Large intestine (tissue), 3 donors: ENCODE measurements around the gene SOX8. TPM values are rescaled to one million over a fixed set of nuclear protein-coding genes. Genes with fewer than 3 reads are reported as not detected.

Source experiments
- DNase-seq, 2 donors: peaks; one replicate each; pipeline versions ENCODE4 v3.0.0 to v3.0.0-alpha.2; 2013
- H3K27ac ChIP-seq: one replicate; pipeline ENCODE4 v1.5.1; 2013; ENCODE audit warnings: low read length
- H3K27me3 ChIP-seq: 2 replicates; pipeline ENCODE4 v1.6.1; 2013; ENCODE audit warnings: low read length; ENCODE audit not compliant: control insufficient read depth, insufficient read depth
- H3K36me3 ChIP-seq: 2 replicates; pipeline ENCODE4 v1.6.1; 2013; ENCODE audit warnings: low read length; ENCODE audit not compliant: control insufficient read depth, insufficient read depth
- H3K4me1 ChIP-seq: one replicate; pipeline ENCODE4 v1.6.1; 2013; ENCODE audit warnings: low read length; ENCODE audit not compliant: control insufficient read depth, insufficient read depth
- H3K4me3 ChIP-seq: one replicate; pipeline ENCODE4 v1.5.1; 2013; ENCODE audit warnings: low read length
- H3K9me3 ChIP-seq: one replicate; pipeline ENCODE4 v1.6.1; 2013; ENCODE audit warnings: mild to moderate bottlenecking, low read depth, low read length, moderate library complexity; ENCODE audit not compliant: control insufficient read depth
- WGBS: methylation state at CpG from one replicate; pipeline ENCODE4 v1.1.5; 2013; ENCODE audit warnings: low lambda C conversion rate; ENCODE audit not compliant: insufficient coverage; 5-methylcytosine and 5-hydroxymethylcytosine counted together
- polyA plus RNA-seq: library from polyadenylated mRNA; unstranded; fragments of 120-200 nt; gene quantifications from one replicate; pipeline ENCODE4 v1.2.1, GENCODE V29; 2013

SOX8 gene
- polyA plus RNA-seq, 1 donor: 3.7 TPM

DNA sequence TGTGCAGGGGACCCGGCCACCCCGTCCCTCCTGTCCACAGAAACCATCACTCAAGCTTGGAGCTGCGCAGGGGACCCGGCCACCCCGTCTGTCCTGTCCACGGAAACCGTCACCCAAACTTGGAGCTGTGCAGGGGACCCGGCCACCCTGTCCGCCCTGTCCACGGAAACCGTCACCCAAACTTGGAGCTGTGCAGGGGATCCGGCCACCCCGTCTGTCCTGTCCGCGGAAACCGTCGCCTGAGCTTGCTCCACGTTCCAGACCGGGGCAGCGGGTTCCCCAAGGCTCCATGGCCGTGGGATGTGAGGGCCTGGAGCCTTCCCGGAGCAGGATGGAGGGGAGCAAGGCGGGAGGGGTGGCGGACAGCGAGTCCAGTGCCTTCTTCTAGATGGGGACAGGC lies 25.2 kb downstream of the SOX8 start:
- Histone ChIP-seq H3K36me3 (no peaks in the 10 kb centered on the region), H3K9me3 (no peaks in the 10 kb centered on the region), H3K4me3 (no peak overlapping the region), H3K27ac (no peak overlapping the region), H3K27me3 (peaks cover 4% of the 10 kb centered on the region), H3K4me1 (no peaks in the 10 kb centered on the region)
- WGBS: no CpG with 5 or more reads among the region's 25 CpGs
- DNase-seq: no peak

- no peak overlapping the region for H3K4me3 ChIP-seq
- no peaks in the 10 kb centered on the region for H3K36me3 ChIP-seq
- no peaks in the 10 kb centered on the region for H3K4me1 ChIP-seq
- no peak for DNase-seq
- no CpG with 5 or more reads among the region's 16 CpGs for WGBS
- no peak overlapping the region for H3K27ac ChIP-seq
- no peaks in the 10 kb centered on the region for H3K9me3 ChIP-seq
- H3K27me3 ChIP-seq: peaks cover 4% of the 10 kb centered on the region
Observed at GRCh38 chr16:1007284-1007850, 25.8 kb downstream of the SOX8 start.

DNA sequence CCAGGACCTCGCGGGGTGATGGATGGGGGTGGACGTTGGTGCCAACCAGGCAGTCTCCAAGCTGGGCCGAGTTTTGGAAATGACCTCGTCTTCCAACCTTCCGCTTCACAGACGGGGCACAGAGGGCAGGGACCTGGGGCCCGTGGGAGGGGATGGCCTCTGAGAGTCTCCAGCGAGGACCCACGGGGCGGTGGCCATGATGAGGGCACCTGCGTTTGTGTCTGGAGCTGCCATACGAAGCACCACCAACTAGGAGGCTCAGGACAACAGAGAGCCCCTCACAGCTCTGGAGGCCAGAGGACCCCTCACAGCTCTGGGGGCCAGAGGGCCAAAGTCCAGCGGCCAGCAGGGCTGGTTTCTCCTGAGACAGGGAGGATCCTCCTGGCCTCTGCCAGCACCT lies 26.5 kb downstream of the SOX8 start:
- Histone ChIP-seq H3K36me3 (no peaks in the 10 kb centered on the region), H3K9me3 (no peaks in the 10 kb centered on the region), H3K4me1 (no peaks in the 10 kb centered on the region), H3K27ac (no peak overlapping the region), H3K4me3 (no peak overlapping the region), H3K27me3 (peaks cover 4% of the 10 kb centered on the region)
- WGBS: no CpG with 5 or more reads among the region's 14 CpGs
- no peak for DNase-seq

- Histone ChIP-seq H3K4me3 (no peak overlapping the region), H3K27me3 (peaks cover 4% of the 10 kb centered on the region)
Observed at GRCh38 chr16:1009358-1010150, 28.0 kb downstream of the SOX8 start.

DNA sequence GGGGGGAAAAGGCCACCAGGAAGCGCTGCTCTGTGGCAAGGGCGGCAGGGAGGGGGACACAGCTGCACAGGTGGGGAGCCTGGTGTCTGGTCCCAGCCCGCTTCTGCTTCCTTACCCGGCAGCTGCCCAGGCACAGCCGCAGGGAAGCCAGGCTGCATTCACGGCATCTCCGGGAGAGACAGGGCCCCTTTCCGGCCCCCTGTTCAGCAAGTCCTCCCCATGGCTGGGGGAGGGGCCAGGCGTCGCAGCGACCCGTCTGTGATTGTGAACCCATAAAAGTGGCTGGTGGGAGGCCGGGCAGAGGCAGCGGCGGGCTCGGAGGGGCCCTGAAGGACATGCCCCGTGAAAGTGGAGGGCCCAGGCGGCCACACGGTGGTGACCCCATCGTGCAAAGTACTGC lies 28.7 kb downstream of the SOX8 start:
- Histone ChIP-seq H3K4me1 (no peaks in the 10 kb centered on the region), H3K27me3 (peaks cover 4% of the 10 kb centered on the region), H3K4me3 (no peak overlapping the region), H3K27ac (no peak overlapping the region), H3K9me3 (no peaks in the 10 kb centered on the region), H3K36me3 (no peaks in the 10 kb centered on the region)
- no CpG with 5 or more reads among the region's 20 CpGs for WGBS
- no peak for DNase-seq

More at GRCh38 chr16:1009358-1010150, 28.0 kb downstream of the SOX8 start:
- H3K27ac ChIP-seq: no peak overlapping the region
- no peak for DNase-seq
- H3K9me3 ChIP-seq: no peaks in the 10 kb centered on the region
- 100% methylated on average over 1 of the region's 30 CpGs for WGBS
- no peaks in the 10 kb centered on the region for H3K36me3 ChIP-seq
- no peaks in the 10 kb centered on the region for H3K4me1 ChIP-seq

DNA sequence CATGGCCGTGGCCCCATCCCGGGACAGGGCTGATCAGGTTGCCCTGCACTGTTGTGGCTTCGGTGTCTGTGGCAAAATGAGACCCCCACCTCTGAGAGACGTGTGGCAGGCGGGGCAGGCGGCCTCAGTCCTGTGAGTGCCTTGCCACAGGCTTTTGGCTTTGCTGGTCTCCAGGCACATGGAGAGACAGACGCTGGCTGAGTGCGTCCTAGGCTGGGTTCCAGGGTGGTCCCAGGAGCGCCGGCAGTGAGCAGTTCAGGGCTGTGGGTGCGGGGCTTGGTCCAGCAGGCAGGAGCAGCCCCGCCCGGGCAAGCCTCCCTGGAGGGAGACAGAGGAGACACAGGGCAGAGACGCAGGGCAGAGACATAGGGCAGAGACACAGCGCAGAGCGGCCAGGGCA lies 29.2 kb downstream of the SOX8 start:
- peaks cover 4% of the 10 kb centered on the region for H3K27me3 ChIP-seq
- no peaks in the 10 kb centered on the region for H3K4me1 ChIP-seq
- no peaks in the 10 kb centered on the region for H3K36me3 ChIP-seq
- H3K27ac ChIP-seq: no peak overlapping the region
- no peak overlapping the region for H3K4me3 ChIP-seq
- H3K9me3 ChIP-seq: no peaks in the 10 kb centered on the region
- DNase-seq: no peak
- WGBS: no CpG with 5 or more reads among the region's 16 CpGs

DNA sequence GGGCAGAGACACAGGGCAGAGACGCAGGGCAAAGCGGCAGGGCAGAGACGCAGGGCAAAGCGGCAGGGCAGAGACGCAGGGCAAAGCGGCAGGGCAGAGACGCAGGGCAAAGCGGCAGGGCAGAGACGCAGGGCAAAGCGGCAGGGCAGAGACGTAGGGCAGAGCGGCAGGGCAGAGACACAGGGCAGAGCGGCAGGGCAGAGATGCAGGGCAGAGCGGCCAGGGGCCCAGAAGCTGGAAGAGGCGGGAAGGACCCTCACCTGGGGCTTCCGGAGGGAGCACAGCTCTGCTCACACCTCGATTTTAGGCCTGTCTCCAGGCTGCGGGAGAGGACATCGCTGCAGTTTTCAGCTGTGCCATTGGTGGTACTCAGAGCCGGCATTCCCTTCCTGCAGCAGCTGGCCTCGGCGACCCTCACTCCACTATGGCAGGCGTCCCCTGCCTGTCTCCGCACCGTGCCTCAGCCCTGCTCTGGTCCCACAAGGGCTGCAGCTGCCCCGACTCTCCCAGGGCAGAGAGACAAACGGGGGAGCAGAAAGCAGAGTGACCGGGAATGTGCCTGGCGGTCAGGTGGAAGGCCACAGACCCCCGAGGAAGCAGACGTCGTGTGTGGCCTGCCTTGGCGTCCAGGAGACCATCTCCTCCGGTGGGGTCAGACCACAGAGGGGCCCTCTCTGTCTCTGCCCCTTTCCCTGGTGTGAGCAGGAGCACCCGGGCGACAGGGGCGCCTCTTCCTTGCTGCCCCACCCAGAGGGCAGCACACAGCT lies 29.9 kb downstream of the SOX8 start:
- Histone ChIP-seq H3K36me3 (no peaks in the 10 kb centered on the region), H3K4me3 (no peak overlapping the region), H3K4me1 (no peaks in the 10 kb centered on the region), H3K9me3 (no peaks in the 10 kb centered on the region), H3K27me3 (peaks cover 4% of the 10 kb centered on the region), H3K27ac (no peak overlapping the region)
- no CpG with 5 or more reads among the region's 37 CpGs for WGBS
- DNase-seq: no peak

GRCh38 chr16:1012135-1012534 lies 30.6 kb downstream of the SOX8 start:
- Histone ChIP-seq H3K27ac (no peak overlapping the region), H3K36me3 (no peaks in the 10 kb centered on the region), H3K9me3 (no peaks in the 10 kb centered on the region), H3K27me3 (peaks cover 4% of the 10 kb centered on the region), H3K4me1 (no peaks in the 10 kb centered on the region), H3K4me3 (no peak overlapping the region)
- WGBS: no CpG with 5 or more reads among the region's 19 CpGs
- no peak for DNase-seq

GRCh38 chr16:1012722-1013592 lies 31.4 kb downstream of the SOX8 start:
- WGBS: no CpG with 5 or more reads among the region's 28 CpGs
- Histone ChIP-seq H3K36me3 (no peaks in the 10 kb centered on the region), H3K27me3 (peaks cover 4% of the 10 kb centered on the region), H3K27ac (no peak overlapping the region), H3K4me3 (no peak overlapping the region), H3K4me1 (no peaks in the 10 kb centered on the region), H3K9me3 (no peaks in the 10 kb centered on the region)
- DNase-seq: no peak

DNA sequence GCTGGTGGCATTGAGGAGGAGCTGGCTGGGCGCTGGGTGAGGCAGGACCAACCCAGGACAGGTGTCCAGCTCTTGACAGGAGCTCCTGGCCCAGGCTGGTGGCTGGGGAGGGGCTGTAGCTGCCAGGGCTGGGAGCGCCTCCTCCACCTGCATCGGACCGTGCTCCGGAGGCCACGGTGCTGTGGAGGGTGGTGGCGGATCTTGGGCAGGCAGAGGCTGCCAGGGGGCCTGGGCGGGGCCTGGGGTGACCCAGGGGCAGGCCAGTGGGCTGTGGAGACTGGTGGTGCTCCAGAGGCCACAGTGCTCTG lies 32.0 kb downstream of the SOX8 start:
- Histone ChIP-seq H3K27ac (no peak overlapping the region), H3K4me3 (no peak overlapping the region), H3K36me3 (no peaks in the 10 kb centered on the region), H3K27me3 (peaks cover 7% of the 10 kb centered on the region), H3K4me1 (no peaks in the 10 kb centered on the region), H3K9me3 (no peaks in the 10 kb centered on the region)
- WGBS: no CpG with 5 or more reads among the region's 8 CpGs
- no peak for DNase-seq
